ENCODE results near the gene CELSR2. TPM values are rescaled to one million over a fixed set of nuclear protein-coding genes. Genes with fewer than 3 reads are reported as not detected.

Gene CELSR2
- total and polyA plus RNA-seq, 2 of the 8 experiments (the other 6 are each of a cell fraction or from before 2014, with no cell fraction given): 12.0 to 27.7 TPM

DNA sequence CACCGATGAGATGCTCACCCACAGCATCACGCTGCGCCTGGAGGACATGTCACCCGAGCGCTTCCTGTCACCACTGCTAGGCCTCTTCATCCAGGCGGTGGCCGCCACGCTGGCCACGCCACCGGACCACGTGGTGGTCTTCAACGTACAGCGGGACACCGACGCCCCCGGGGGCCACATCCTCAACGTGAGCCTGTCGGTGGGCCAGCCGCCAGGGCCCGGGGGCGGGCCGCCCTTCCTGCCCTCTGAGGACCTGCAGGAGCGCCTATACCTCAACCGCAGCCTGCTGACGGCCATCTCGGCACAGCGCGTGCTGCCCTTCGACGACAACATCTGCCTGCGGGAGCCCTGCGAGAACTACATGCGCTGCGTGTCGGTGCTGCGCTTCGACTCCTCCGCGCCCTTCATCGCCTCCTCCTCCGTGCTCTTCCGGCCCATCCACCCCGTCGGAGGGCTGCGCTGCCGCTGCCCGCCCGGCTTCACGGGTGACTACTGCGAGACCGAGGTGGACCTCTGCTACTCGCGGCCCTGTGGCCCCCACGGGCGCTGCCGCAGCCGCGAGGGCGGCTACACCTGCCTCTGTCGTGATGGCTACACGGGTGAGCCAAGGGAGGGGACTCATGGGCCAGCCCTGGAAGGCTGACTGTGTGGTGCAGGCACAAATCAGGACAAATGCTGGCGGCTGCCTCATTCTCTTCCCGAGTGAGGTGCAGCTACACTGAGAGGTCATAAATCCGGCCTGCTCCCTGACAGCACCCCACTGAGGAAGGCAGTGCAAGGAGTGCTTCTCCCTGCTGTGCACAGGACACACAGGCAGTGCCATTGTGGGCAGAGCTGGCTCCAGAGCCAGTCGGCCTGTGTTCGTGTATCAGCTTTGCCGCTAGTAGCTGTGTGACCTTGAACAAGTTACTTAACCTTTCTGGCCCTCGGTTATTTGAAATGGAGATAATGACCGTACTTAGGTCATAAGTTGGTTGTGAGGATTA is 9.4 kb downstream of the CELSR2 start:
- Histone ChIP-seq H2BK5ac (ENCODE audit: low read depth, low read length) (peak overlapping the region; percentile 81), H3K79me1 (ENCODE audit: low read depth, low read length) (peaks cover 9% of the 10 kb centered on the region; the same call in 1 of the 2 replicates), H3K4me3 (ENCODE audit: extremely low read depth in 1 of 4, insufficient read depth in 2 of 4, low read depth in 3 of 4, low read length in 4 of 4) (no peak overlapping the region), H3K36me3 (ENCODE audit: control insufficient read depth in 2 of 4, insufficient read depth in 4 of 4, low read length in 3 of 4) (peaks cover 0 to 7% (median 1%) of the 10 kb centered on the region in 4 experiments; a peak in 3 of 8 replicates), H3K9me3 (ENCODE audit: insufficient read depth in 2 of 2, low read depth in 1 of 2, low read length in 1 of 2) (no peaks in the 10 kb centered on the region), H3K18ac (ENCODE audit: extremely low read depth, low read length) (peak overlapping the region; percentile 19; the same call in 1 of the 2 replicates), H3K14ac (ENCODE audit: insufficient read length) (no peak overlapping the region), H2BK120ac (replicated peaks; ENCODE audit: low read depth, low read length) (no peak overlapping the region), H3K4ac (replicated peaks; ENCODE audit: insufficient read length, low read depth, low read length) (no peak overlapping the region), H3K56ac (replicated peaks; ENCODE audit: insufficient read length, low read depth, low read length) (no peak overlapping the region), H2BK15ac (ENCODE audit: low read length) (0 out of 2 replicates have a peak overlapping the region, but pooled peaks have one; percentile 8), H3K9ac (replicated peaks in 1 of 4; ENCODE audit: extremely low read depth in 1 of 4, low read depth in 3 of 4, low read length in 3 of 4) (no peak overlapping the region; a peak in 1 of 7 replicates), H4K5ac (ENCODE audit: insufficient read length, low read depth, low read length) (no peak overlapping the region), H3K27ac (ENCODE audit: low read depth, low read length) (no peak overlapping the region), H4K91ac (replicated peaks; ENCODE audit: insufficient read length, low read length) (peak overlapping the region; percentile 41), H3K23me2 (ENCODE audit: low read depth, low read length) (no peaks in the 10 kb centered on the region; the same call in 1 of the 2 replicates), H3K79me2 (ENCODE audit: control insufficient read depth in 1 of 2, insufficient read depth in 2 of 2, low read length in 2 of 2) (peaks cover 0 to 20% of the 10 kb centered on the region in 2 experiments; a peak in 1 of 4 replicates), H2BK20ac (ENCODE audit: low read length) (peak overlapping the region; percentile 72; the same call in 1 of the 2 replicates), H2AFZ (ENCODE audit: low read length) (no peak overlapping the region), H4K20me1 (replicated peaks in 1 of 2; ENCODE audit: control insufficient read depth in 1 of 2, insufficient read depth in 2 of 2, low read length in 2 of 2) (no peaks in the 10 kb centered on the region), H3K4me2 (ENCODE audit: insufficient read depth in 1 of 2, low read depth in 2 of 2, low read length in 2 of 2) (no peak overlapping the region), H3K4me1 (replicated peaks in 1 of 4; ENCODE audit: control insufficient read depth in 3 of 4, insufficient read depth in 4 of 4, low read length in 3 of 4) (peaks cover 5 to 32% (median 22%) of the 10 kb centered on the region in 4 experiments), H3K23ac (ENCODE audit: insufficient read length) (no peak overlapping the region), H2AK5ac (ENCODE audit: low read depth, low read length) (no peak overlapping the region), H2BK12ac (ENCODE audit: low read depth, low read length) (peak overlapping the region; percentile 92), H4K8ac (ENCODE audit: extremely low read depth, insufficient read depth, low read length) (no peak overlapping the region), H3K27me3 (replicated peaks in 1 of 4; ENCODE audit: control insufficient read depth in 3 of 4, extremely low read depth in 1 of 4, insufficient read depth in 3 of 4, low read length in 3 of 4) (no peaks in the 10 kb centered on the region)
- ChIA-PET POLR2A (ENCODE audit: partially characterized antibody) (interaction anchor here (0.7 to 1.5 kb wide), 3 partner anchors 8 to 12 kb away, joined by 3 to 7 read pairs (median 3); no protein-coding TSS in a partner anchor), CTCF (ENCODE audit: partially characterized antibody) (interaction anchor here (0.7 to 8.5 kb wide), 14 partner anchors 8 to 220 kb away, joined by 3 to 95 read pairs (median 5); partner anchors contain the start of genes CELSR2, PSRC1 and SORT1)
- WGBS, 2 experiments (ENCODE audit: extremely low coverage in 1 of 2, insufficient coverage in 1 of 2, insufficient read length in 1 of 2, insufficient replicate concordance in 2 of 2, low coverage in 1 of 2, low lambda C conversion rate in 2 of 2, missing lambda C conversion rate in 1 of 2): 95% methylated on average over 62 of the region's 69 CpGs; no CpG with 5 or more reads in 1 of the 2 experiments
- DNase-seq (ENCODE audit: low read depth in 1 of 2, low spot score in 2 of 2) (no peak), FAIRE-seq (no peak)
- TF ChIP-seq ZNF274 (IDR thresholded peaks at IDR 0.05; ENCODE audit: borderline replicate concordance, extremely low read depth, low read length) (no peak), EGR1 (IDR thresholded peaks at IDR 0.05; ENCODE audit: borderline replicate concordance, low read depth, low read length) (no peak), CBX5 (IDR thresholded peaks at IDR 0.05; ENCODE audit: low read depth, low read length) (no peak), SIN3A (conservative IDR thresholded peaks at IDR 0.05 in 1 of 2, IDR thresholded peaks at IDR 0.05 in 1 of 2; ENCODE audit: low read depth in 1 of 2, low read length in 2 of 2) (no peak), TAF1 (IDR thresholded peaks at IDR 0.05; ENCODE audit: low read depth, low read length) (no peak), EP300 (IDR thresholded peaks at IDR 0.05; ENCODE audit: borderline replicate concordance in 1 of 2, low read depth in 2 of 2, low read length in 2 of 2) (no peak), RAD21 (IDR thresholded peaks at IDR 0.05 in 1 of 2, conservative IDR thresholded peaks at IDR 0.05 in 1 of 2; ENCODE audit: low read depth in 2 of 2, low read length in 2 of 2) (no peak), CBX8 (IDR thresholded peaks at IDR 0.05; ENCODE audit: borderline replicate concordance, low read depth, low read length) (no peak)

All from H1 (cell line).